ENCODE results near the gene ENPP3. TPM values are rescaled to one million over a fixed set of nuclear protein-coding genes. Genes with fewer than 3 reads are reported as not detected.

The ENPP3 gene
- total RNA-seq, 1 experiment from 2014 or later: not detected

DNA sequence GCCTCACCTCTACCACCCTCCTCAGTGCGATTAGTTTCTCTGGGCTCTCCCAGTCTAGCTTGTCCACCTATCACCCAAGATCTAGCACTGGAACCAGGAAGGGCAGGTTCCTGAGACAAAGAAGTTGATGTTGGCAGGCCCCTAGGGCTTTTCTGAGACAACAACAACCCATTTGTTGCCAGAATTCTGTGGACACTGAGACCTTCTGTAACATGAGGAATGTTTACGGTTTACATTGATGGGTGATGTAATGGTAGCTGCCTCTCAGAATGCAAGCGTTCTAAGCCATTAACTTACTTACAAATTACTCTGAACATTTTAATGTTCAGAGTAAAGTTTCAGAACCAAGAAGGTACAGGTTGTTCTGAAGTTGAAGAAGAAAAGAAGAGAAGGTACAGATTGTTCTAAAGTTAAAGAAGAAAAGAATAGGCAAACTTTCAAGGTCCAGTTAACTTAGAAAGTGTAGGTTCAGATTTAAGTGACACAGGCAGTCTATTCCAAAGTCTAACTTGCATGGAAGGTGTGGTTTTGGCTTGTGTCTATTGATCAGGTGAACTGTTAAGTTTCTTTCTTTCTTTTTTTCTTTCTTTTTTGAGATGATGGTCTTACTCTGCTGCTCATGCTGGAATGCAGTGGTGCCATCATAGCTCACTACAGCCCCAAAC, 5.3 kb upstream of the ENPP3 start:
- peaks cover 26% of the 10 kb centered on the region for H3K27me3 Mint-ChIP-seq (ENCODE audit: low read depth)
- CTCF ChIA-PET: interaction anchor here (1.2 kb wide), 1 partner anchor 112 kb away, joined by 3 read pairs; no protein-coding TSS in a partner anchor
- POLR2A ChIA-PET: no interaction called here
- H3K4me1 Mint-ChIP-seq: peaks cover 13% of the 10 kb centered on the region
- no peaks in the 10 kb centered on the region for H3K36me3 Mint-ChIP-seq
- DNase-seq (ENCODE audit: low spot score) (no peak), ATAC-seq (no peak)
- peak; percentile 65; the same call in 1 of the 2 replicates for TF ChIP-seq GABPB1 (CRISPR knock-in tag; IDR thresholded peaks at IDR 0.05)
- no peak for TF ChIP-seq ATF1 (CRISPR knock-in tag; IDR thresholded peaks at IDR 0.05)
- H3K4me3 Mint-ChIP-seq: no peak overlapping the region
- H3K9me3 Mint-ChIP-seq: no peaks in the 10 kb centered on the region
- H3K27ac Mint-ChIP-seq: no peak overlapping the region

- Mint-ChIP-seq H3K27me3 (ENCODE audit: low read depth) (peaks cover 30% of the 10 kb centered on the region), H3K4me1 (no peaks in the 10 kb centered on the region), H3K9me3 (no peaks in the 10 kb centered on the region), H3K27ac (no peak overlapping the region), H3K36me3 (no peaks in the 10 kb centered on the region), H3K4me3 (no peak overlapping the region)
- TF ChIP-seq GABPB1 (CRISPR knock-in tag; IDR thresholded peaks at IDR 0.05) (peak; percentile 36; the same call in 1 of the 2 replicates), ZNF263 (CRISPR knock-in tag; IDR thresholded peaks at IDR 0.05; ENCODE audit: low read depth) (no peak)
- POLR2A ChIA-PET: no interaction called here
- ATAC-seq (no peak), DNase-seq (ENCODE audit: low spot score) (no peak)
- CTCF ChIA-PET: no interaction called here
Observed at GRCh38 chr6:131635384-131636340, 1.4 kb upstream of the ENPP3 start.

DNA sequence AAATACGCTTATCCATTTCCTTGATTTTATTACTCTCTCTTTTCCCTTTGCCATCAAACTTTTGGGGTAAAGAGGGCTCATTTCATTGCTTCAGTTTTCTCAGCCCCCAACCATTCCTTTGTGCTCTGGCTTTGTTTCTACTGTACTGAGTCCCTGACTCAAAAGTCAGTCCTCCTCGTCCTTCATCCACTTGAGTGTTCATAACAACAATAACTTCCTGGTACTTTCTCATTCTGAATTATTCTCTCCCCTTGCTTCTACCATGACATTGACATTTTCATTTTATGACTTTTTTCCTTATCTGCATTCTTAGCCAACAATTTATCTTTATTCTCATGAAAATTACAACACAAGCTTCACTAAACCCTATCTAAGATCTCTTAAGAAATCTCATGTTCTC, 911 bp downstream of the ENPP3 start:
- POLR2A ChIA-PET: interaction anchor here (1.3 kb wide), 1 partner anchor 10 kb away, joined by 4 read pairs; the partner anchor contains the start of gene MED23
- Mint-ChIP-seq H3K4me1 (no peaks in the 10 kb centered on the region), H3K36me3 (no peaks in the 10 kb centered on the region), H3K27ac (no peak overlapping the region), H3K27me3 (ENCODE audit: low read depth) (peaks cover 18% of the 10 kb centered on the region), H3K9me3 (no peaks in the 10 kb centered on the region), H3K4me3 (no peak overlapping the region)
- DNase-seq (ENCODE audit: low spot score) (no peak), ATAC-seq (no peak)
- CTCF ChIA-PET: interaction anchor here (4.6 kb wide), 1 partner anchor 10 kb away, joined by 57 read pairs; the partner anchor contains the start of gene MED23
- TF ChIP-seq, protein P1, sequence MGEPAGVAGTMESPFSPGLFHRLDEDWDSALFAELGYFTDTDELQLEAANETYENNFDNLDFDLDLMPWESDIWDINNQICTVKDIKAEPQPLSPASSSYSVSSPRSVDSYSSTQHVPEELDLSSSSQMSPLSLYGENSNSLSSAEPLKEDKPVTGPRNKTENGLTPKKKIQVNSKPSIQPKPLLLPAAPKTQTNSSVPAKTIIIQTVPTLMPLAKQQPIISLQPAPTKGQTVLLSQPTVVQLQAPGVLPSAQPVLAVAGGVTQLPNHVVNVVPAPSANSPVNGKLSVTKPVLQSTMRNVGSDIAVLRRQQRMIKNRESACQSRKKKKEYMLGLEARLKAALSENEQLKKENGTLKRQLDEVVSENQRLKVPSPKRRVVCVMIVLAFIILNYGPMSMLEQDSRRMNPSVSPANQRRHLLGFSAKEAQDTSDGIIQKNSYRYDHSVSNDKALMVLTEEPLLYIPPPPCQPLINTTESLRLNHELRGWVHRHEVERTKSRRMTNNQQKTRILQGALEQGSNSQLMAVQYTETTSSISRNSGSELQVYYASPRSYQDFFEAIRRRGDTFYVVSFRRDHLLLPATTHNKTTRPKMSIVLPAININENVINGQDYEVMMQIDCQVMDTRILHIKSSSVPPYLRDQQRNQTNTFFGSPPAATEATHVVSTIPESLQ (CRISPR knock-in tag; IDR thresholded peaks at IDR 0.05): no peak
- no peak for TF ChIP-seq EMX1 (CRISPR knock-in tag; IDR thresholded peaks at IDR 0.05)
- no peak for TF ChIP-seq JUN (CRISPR knock-in tag; IDR thresholded peaks at IDR 0.05)
- no peak for TF ChIP-seq TCF7 (CRISPR knock-in tag; IDR thresholded peaks at IDR 0.05; ENCODE audit: low read depth)
- TF ChIP-seq CREM (CRISPR knock-in tag; IDR thresholded peaks at IDR 0.05): no peak
- no peak for TF ChIP-seq KAT7 (CRISPR knock-in tag; IDR thresholded peaks at IDR 0.05; ENCODE audit: borderline replicate concordance)
- no peak for TF ChIP-seq TEAD1 (CRISPR knock-in tag; IDR thresholded peaks at IDR 0.05)
- TF ChIP-seq, protein P2, sequence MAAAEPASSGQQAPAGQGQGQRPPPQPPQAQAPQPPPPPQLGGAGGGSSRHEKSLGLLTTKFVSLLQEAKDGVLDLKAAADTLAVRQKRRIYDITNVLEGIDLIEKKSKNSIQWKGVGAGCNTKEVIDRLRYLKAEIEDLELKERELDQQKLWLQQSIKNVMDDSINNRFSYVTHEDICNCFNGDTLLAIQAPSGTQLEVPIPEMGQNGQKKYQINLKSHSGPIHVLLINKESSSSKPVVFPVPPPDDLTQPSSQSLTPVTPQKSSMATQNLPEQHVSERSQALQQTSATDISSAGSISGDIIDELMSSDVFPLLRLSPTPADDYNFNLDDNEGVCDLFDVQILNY (CRISPR knock-in tag; IDR thresholded peaks at IDR 0.05): no peak
- TF ChIP-seq TEAD4 (CRISPR knock-in tag; IDR thresholded peaks at IDR 0.05): no peak
- TF ChIP-seq, protein P3, sequence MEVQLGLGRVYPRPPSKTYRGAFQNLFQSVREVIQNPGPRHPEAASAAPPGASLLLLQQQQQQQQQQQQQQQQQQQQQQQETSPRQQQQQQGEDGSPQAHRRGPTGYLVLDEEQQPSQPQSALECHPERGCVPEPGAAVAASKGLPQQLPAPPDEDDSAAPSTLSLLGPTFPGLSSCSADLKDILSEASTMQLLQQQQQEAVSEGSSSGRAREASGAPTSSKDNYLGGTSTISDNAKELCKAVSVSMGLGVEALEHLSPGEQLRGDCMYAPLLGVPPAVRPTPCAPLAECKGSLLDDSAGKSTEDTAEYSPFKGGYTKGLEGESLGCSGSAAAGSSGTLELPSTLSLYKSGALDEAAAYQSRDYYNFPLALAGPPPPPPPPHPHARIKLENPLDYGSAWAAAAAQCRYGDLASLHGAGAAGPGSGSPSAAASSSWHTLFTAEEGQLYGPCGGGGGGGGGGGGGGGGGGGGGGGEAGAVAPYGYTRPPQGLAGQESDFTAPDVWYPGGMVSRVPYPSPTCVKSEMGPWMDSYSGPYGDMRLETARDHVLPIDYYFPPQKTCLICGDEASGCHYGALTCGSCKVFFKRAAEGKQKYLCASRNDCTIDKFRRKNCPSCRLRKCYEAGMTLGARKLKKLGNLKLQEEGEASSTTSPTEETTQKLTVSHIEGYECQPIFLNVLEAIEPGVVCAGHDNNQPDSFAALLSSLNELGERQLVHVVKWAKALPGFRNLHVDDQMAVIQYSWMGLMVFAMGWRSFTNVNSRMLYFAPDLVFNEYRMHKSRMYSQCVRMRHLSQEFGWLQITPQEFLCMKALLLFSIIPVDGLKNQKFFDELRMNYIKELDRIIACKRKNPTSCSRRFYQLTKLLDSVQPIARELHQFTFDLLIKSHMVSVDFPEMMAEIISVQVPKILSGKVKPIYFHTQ (CRISPR knock-in tag; IDR thresholded peaks at IDR 0.05): no peak
- TF ChIP-seq HMGA2 (CRISPR knock-in tag; IDR thresholded peaks at IDR 0.05): no peak
- TF ChIP-seq USF1 (CRISPR knock-in tag; IDR thresholded peaks at IDR 0.05): no peak
- TF ChIP-seq JAZF1 (CRISPR knock-in tag; IDR thresholded peaks at IDR 0.05): no peak

Data from WTC11 (cell line).